Kidney (tissue), 14 donors: ENCODE data around the gene NUDT17. TPM values are rescaled to one million over a fixed set of nuclear protein-coding genes. Genes with fewer than 3 reads are reported as not detected.

Source experiments
- DNase-seq, 5 donors: peaks; one replicate each; pipeline ENCODE4 v3.0.0-alpha.2; 2013 to 2020
- FAIRE-seq: peaks from 2 replicates; lab custom pipeline; 2012; peaks lifted over from hg19 to GRCh38; lab: Jason Lieb, UNC
- H3K27ac ChIP-seq, 2 donors: one replicate each; pipeline ENCODE4 v1.7.0; 2013; ENCODE audit warnings: low read depth in 2 of 2, low read length in 2 of 2, inconsistent platforms in 1 of 2
- H3K27me3 ChIP-seq: one replicate; pipeline ENCODE4 v1.7.1; 2013; ENCODE audit warnings: low read length, inconsistent platforms; ENCODE audit not compliant: control insufficient read depth, insufficient read depth
- H3K36me3 ChIP-seq, 3 donors: one replicate each; pipeline versions ENCODE4 v1.7.0 to v1.7.1; 2013; ENCODE audit warnings: low read length in 3 of 3, control low read depth in 1 of 3, inconsistent platforms in 1 of 3; ENCODE audit not compliant: insufficient read depth in 3 of 3, control insufficient read depth in 2 of 3
- H3K4me1 ChIP-seq, 3 donors: one replicate each; pipeline versions ENCODE4 v1.7.0 to v1.7.1; 2013; ENCODE audit warnings: low read length in 3 of 3, inconsistent platforms in 1 of 3, low read depth in 1 of 3; ENCODE audit not compliant: control insufficient read depth in 2 of 3, insufficient read depth in 2 of 3
- H3K4me3 ChIP-seq, 3 donors: one replicate each; pipeline versions ENCODE4 v1.7.0 to v1.8.1; 2013; ENCODE audit warnings: low read length in 3 of 3, control low read depth in 1 of 3, inconsistent platforms in 1 of 3
- H3K9ac ChIP-seq, 3 donors: one replicate each; pipeline versions ENCODE4 v1.7.0 to v1.7.1; 2013; ENCODE audit warnings: low read length in 3 of 3, control low read depth in 1 of 3, inconsistent platforms in 1 of 3
- H3K9me3 ChIP-seq, 3 donors: one replicate each; pipeline versions ENCODE4 v1.7.0 to v1.7.1; 2013; ENCODE audit warnings: low read length in 3 of 3, control low read depth in 1 of 3, inconsistent platforms in 1 of 3; ENCODE audit not compliant: control insufficient read depth in 2 of 3, insufficient read depth in 1 of 3
- CTCF ChIP-seq: IDR thresholded peaks from 3 replicates; pipeline ENCODE4 v1.5.1; 2012; ENCODE audit warnings: mild to moderate bottlenecking, moderate library complexity, borderline replicate concordance; ENCODE audit not compliant: insufficient read depth; ENCODE audit errors: extremely low read depth
- intact Hi-C: fragments of 100-400 bp; cut with DNase I; formaldehyde crosslinking; loops from one replicate; pipeline ENCODE4 v1.11.1; 2022
- polyA plus RNA-seq: library from polyadenylated mRNA; stranded (reverse); fragments of 350-450 nt; fragmentation: Illumina TruSeq; extraction: RNeasy Lipid Tissue Mini Kit (QIAGEN cat#74804); gene quantifications from one replicate; pipeline ENCODE4 v1.2.3, GENCODE V29; 2014; ENCODE audit warnings: low read depth, low replicate concordance; ENCODE audit not compliant: insufficient read depth
- total RNA-seq: library from RNA; stranded (reverse); fragmentation: NEBNext Ultra II Directional; extraction: Animal tissue kit (Norgen Biotek cat#: 25700); gene quantifications from one replicate; pipeline ENCODE4 v1.2.1, GENCODE V29; 2021
- donor health status: control.
- donor health status: control.
- donor health status: control.
- donor health status: control.
- donor health status: control.
- donor health status: DM: yes; HTN: yes; CAD: no.
- donor health status: Normal renal cell carcinoma (clear cell type).

NUDT17 gene
- total and polyA plus RNA-seq, 2 donors from 2014 or later = 3.8 to 5.5 TPM

- no peak for TF ChIP-seq CTCF
- H3K36me3 ChIP-seq = peaks cover 10 to 32% (median 25%) of the 10 kb centered on the region in 3 donors
These were observed 2.4 kb upstream of the NUDT17 start for GRCh38 chr1:145843031-145843430.

GRCh38 chr1:145845144-145845513 lies 301 bp upstream of the NUDT17 start:
- Histone ChIP-seq H3K4me3 (peak overlapping the region; percentile 61 to 82 (median 72)), H3K27me3 (no peaks in the 10 kb centered on the region), H3K36me3 (peaks cover 8 to 29% (median 25%) of the 10 kb centered on the region in 3 donors), H3K4me1 (peaks cover 3 to 11% (median 5%) of the 10 kb centered on the region in 3 donors), H3K27ac (no peak overlapping the region), H3K9ac (peak overlapping the region; percentile 43 to 78 (median 76)), H3K9me3 (no peaks in the 10 kb centered on the region)
- TF ChIP-seq CTCF = no peak
- intact Hi-C loops = loop anchor here (5.0 to 10.0 kb wide), 2 partner anchors 122 to 170 kb away; no protein-coding TSS in a partner anchor
- FAIRE-seq = no peak
- no peak for DNase-seq

More at GRCh38 chr1:145843031-145843430, 2.4 kb upstream of the NUDT17 start:
- Histone ChIP-seq H3K4me1 (peaks cover 3 to 11% (median 5%) of the 10 kb centered on the region in 3 donors), H3K9me3 (no peaks in the 10 kb centered on the region), H3K27ac (no peak overlapping the region), H3K9ac (no peak overlapping the region), H3K4me3 (no peak overlapping the region), H3K27me3 (no peaks in the 10 kb centered on the region)
- intact Hi-C loops = loop anchor here (10.0 kb wide), 1 partner anchor 172 kb away; no protein-coding TSS in a partner anchor
- DNase-seq = no peak
- no peak for FAIRE-seq

GRCh38 chr1:145846201-145846612 lies 777 bp downstream of the NUDT17 start:
- Histone ChIP-seq H3K4me1 (peaks cover 3 to 11% (median 5%) of the 10 kb centered on the region in 3 donors), H3K9me3 (no peaks in the 10 kb centered on the region), H3K27me3 (no peaks in the 10 kb centered on the region), H3K27ac (no peak overlapping the region), H3K4me3 (peak overlapping the region in 2 of 3 donors; percentile 72 to 82), H3K9ac (peak overlapping the region in 1 of 3 donors; percentile 78), H3K36me3 (peaks cover 9 to 30% (median 27%) of the 10 kb centered on the region in 3 donors)
- FAIRE-seq (no peak), DNase-seq (peak; percentile 61 to 79 (median 74))
- TF ChIP-seq CTCF = peak; percentile 50
- intact Hi-C loops = loop anchor here (5.0 to 10.0 kb wide), 2 partner anchors 121 to 169 kb away; no protein-coding TSS in a partner anchor
